ENCODE data around the gene MRPL10. TPM values are rescaled to one million over a fixed set of nuclear protein-coding genes. Genes with fewer than 3 reads are reported as not detected.
"Not testable (repeated sequence)": the region's sequence is repeated elsewhere in the genome, so short reads cannot be mapped to it uniquely, and the experiment has no call there.

The MRPL10 gene
- total RNA-seq, 1 donor from 2014 or later: 26.6 TPM

- ATAC-seq (no peak), DNase-seq (ENCODE audit: low spot score) (no peak)
- intact Hi-C loops (cut with DNase I): loop anchor here (10.0 kb wide), 1 partner anchor 780 kb away; no protein-coding TSS in a partner anchor
These were observed 56.3 kb downstream of the MRPL10 start for GRCh38 chr17:47774987-47775580.

GRCh38 chr17:47774331-47774730 lies 57.0 kb downstream of the MRPL10 start:
- intact Hi-C loops (cut with DNase I): loop anchor here (10.0 kb wide), 1 partner anchor 780 kb away; no protein-coding TSS in a partner anchor
- no peak for ATAC-seq
- no peak for DNase-seq (ENCODE audit: low spot score)

DNA sequence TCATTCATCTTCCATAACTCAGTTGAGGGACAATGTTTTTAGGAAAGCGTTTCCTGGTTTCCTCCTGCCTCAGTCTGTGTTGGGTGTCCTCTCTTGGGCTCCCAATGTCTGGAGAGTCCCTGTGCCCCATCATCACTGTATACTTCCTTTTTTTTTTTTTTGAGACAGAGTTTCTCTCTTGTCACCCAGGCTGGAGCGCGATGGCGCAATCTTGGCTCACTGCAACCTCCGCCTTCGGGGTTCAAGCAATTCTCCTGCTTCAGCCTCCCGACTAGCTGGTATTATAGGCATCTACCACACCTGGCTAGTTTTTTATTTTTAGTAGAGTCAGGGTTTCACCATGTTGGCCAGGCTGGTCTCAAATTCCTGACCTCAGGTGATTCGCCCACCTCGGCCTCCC lies 57.7 kb downstream of the MRPL10 start:
- ATAC-seq; DNase-seq (ENCODE audit: low spot score): not testable (repeated sequence)

More for the DNA sequence above, 57.7 kb downstream of the MRPL10 start:
- intact Hi-C loops (cut with DNase I): loop anchor here (10.0 kb wide), 1 partner anchor 779 kb away; no protein-coding TSS in a partner anchor

Other genes starting within 250 kb of the MRPL10 start
- 223 TPM for gene KPNB1, start 181.6 kb downstream of the MRPL10 start, total RNA-seq
- gene TBKBP1, start 137.4 kb downstream of the MRPL10 start, total RNA-seq: 19.9 TPM
- 1.1 TPM for gene TBX21, start 98.3 kb downstream of the MRPL10 start, total RNA-seq
- gene OSBPL7, start 9.7 kb downstream of the MRPL10 start, total RNA-seq: 13.5 TPM
- 0.89 TPM for gene LRRC46, start 129 bp upstream of the MRPL10 start, total RNA-seq
- 39.4 TPM for gene SCRN2, start 9.7 kb upstream of the MRPL10 start, total RNA-seq
- gene SP6, start 19.6 kb upstream of the MRPL10 start, total RNA-seq: 0.62 TPM
- 24.2 TPM for gene SP2, start 64.7 kb upstream of the MRPL10 start, total RNA-seq
- 20.0 TPM for gene PNPO, start 110.0 kb upstream of the MRPL10 start, total RNA-seq
- gene PRR15L, start 126.3 kb upstream of the MRPL10 start, total RNA-seq: not detected
- gene CDK5RAP3, start 139.6 kb upstream of the MRPL10 start, total RNA-seq: 187 TPM
- gene COPZ2, start 206.3 kb upstream of the MRPL10 start, total RNA-seq: 72.7 TPM
- 287 TPM for gene NFE2L1, start 216.8 kb upstream of the MRPL10 start, total RNA-seq